SU-DHL-6 (cell line): ENCODE measurements around the gene MRPS35.

Experiments
- CTCF ChIP-seq: fragments of 200-600 bp; sonication (generic); IDR thresholded peaks from one replicate; pipeline ENCODE4 v1.5.1; 2017; ENCODE audit warnings: antibody characterized with exemption, mild to moderate bottlenecking, low read length, moderate library complexity; ENCODE audit not compliant: insufficient read depth, poor library complexity, severe bottlenecking
- EZH2phosphoT487 ChIP-seq: fragments of 200-600 bp; sonication (generic), shearing (Covaris generic); conservative IDR thresholded peaks from 2 replicates; pipeline ENCODE4 v1.6.1; 2018; ENCODE audit warnings: mild to moderate bottlenecking, antibody characterized with exemption, low read length, moderate library complexity, mixed read lengths

GRCh38 chr12:27796128-27796527 is 85.5 kb downstream of the MRPS35 start:
- TF ChIP-seq CTCF, result no peak
- TF ChIP-seq EZH2phosphoT487, result no peak
